Cardiac muscle cell (in vitro differentiated cells and primary cell): Measurements from ENCODE around the gene CDKN2C. TPM values are rescaled to one million over a fixed set of nuclear protein-coding genes. Genes with fewer than 3 reads are reported as not detected.

Experiments
- DNase-seq, 2 donors: peaks; one replicate each; pipeline versions ENCODE4 v3.0.0 to v3.0.0-alpha.2; 2010 to 2017; ENCODE audit warnings: low read depth in 1 of 2, low spot score in 1 of 2
- H3K27ac ChIP-seq: fragments of 200-600 bp; sonication (generic); 2 replicates; pipeline ENCODE4 v1.5.1; 2016
- H3K27me3 ChIP-seq: fragments of 200-600 bp; sonication (generic); 2 replicates; pipeline ENCODE4 v1.6.0; 2016; ENCODE audit warnings: control low read depth
- H3K36me3 ChIP-seq: fragments of 200-600 bp; sonication (generic); 2 replicates; pipeline ENCODE4 v1.5.1; 2016; ENCODE audit warnings: control low read depth
- H3K4me1 ChIP-seq: fragments of 200-600 bp; sonication (generic); 2 replicates; pipeline ENCODE4 v1.8.1; 2017; ENCODE audit warnings: low read depth, mild to moderate bottlenecking, mixed run types
- H3K4me3 ChIP-seq: fragments of 200-600 bp; sonication (generic); 2 replicates; pipeline ENCODE4 v1.5.1; 2016; ENCODE audit warnings: mild to moderate bottlenecking
- H3K9me3 ChIP-seq: fragments of 200-600 bp; sonication (generic); 2 replicates; pipeline ENCODE4 v1.5.1; 2017; ENCODE audit warnings: low read depth, mild to moderate bottlenecking, control low read depth
- CTCF ChIP-seq: IDR thresholded peaks from 2 replicates; pipeline ENCODE4 v1.5.1; 2012; ENCODE audit warnings: low read depth, mild to moderate bottlenecking, low read length
- polyA plus RNA-seq: library from polyadenylated mRNA; unstranded; fragments of >200 nt; fragmentation: Nextera tagmentation; extraction: Ambion mirVana; gene quantifications from 2 replicates; pipeline ENCODE4 v1.2.1, GENCODE V29; 2016
- total RNA-seq: library from RNA; depleted of rRNA; stranded (reverse); fragments of >200 nt; gene quantifications from 2 replicates; pipeline ENCODE4 v1.2.3, GENCODE V29; 2016

CDKN2C gene
- 0.39 and 5.5 TPM in 2 replicates for total RNA-seq
- polyA plus RNA-seq = 0.54 and 2.5 TPM in 2 replicates

- DNase-seq = peak; percentile 47 to 87
- H3K4me1 ChIP-seq = no peaks in the 10 kb centered on the region
- no peak within 1 kb of the TSS for H3K27ac ChIP-seq
- TF ChIP-seq CTCF = peak; percentile 7
- H3K4me3 ChIP-seq = peak within 1 kb of the TSS; percentile 58
- H3K36me3 ChIP-seq = no peaks in the 10 kb centered on the region
- H3K9me3 ChIP-seq = no peaks in the 10 kb centered on the region
- H3K27me3 ChIP-seq = peaks cover 94% of the 10 kb centered on the region
Measured at GRCh38 chr1:50969611-50970508, at the start of gene CDKN2C. TSS of gene CDKN2C (plus strand) at chr1:50970245. CDS start at chr1:50970369, 124 bp downstream.

- TF ChIP-seq CTCF = no peak
- Histone ChIP-seq H3K27ac (no peak overlapping the region), H3K9me3 (no peaks in the 10 kb centered on the region), H3K36me3 (no peaks in the 10 kb centered on the region), H3K4me3 (no peak overlapping the region), H3K4me1 (no peaks in the 10 kb centered on the region), H3K27me3 (no peaks in the 10 kb centered on the region)
- no peak for DNase-seq
Measured at GRCh38 chr1:50920409-50920808, 49.6 kb upstream of the CDKN2C start.

GRCh38 chr1:50921029-50921428 lies 49.0 kb upstream of the CDKN2C start:
- no peak overlapping the region for H3K4me3 ChIP-seq
- no peak for DNase-seq
- no peaks in the 10 kb centered on the region for H3K36me3 ChIP-seq
- no peaks in the 10 kb centered on the region for H3K4me1 ChIP-seq
- no peak for TF ChIP-seq CTCF
- H3K27me3 ChIP-seq = no peaks in the 10 kb centered on the region
- no peaks in the 10 kb centered on the region for H3K9me3 ChIP-seq
- no peak overlapping the region for H3K27ac ChIP-seq

GRCh38 chr1:50923564-50923963 lies 46.5 kb upstream of the CDKN2C start:
- TF ChIP-seq CTCF = no peak
- no peaks in the 10 kb centered on the region for H3K4me1 ChIP-seq
- DNase-seq = no peak
- no peaks in the 10 kb centered on the region for H3K36me3 ChIP-seq
- no peaks in the 10 kb centered on the region for H3K9me3 ChIP-seq
- H3K27ac ChIP-seq = no peak overlapping the region
- H3K4me3 ChIP-seq = no peak overlapping the region
- H3K27me3 ChIP-seq = no peaks in the 10 kb centered on the region

- Histone ChIP-seq H3K27ac (no peak overlapping the region), H3K4me1 (no peaks in the 10 kb centered on the region), H3K27me3 (no peaks in the 10 kb centered on the region), H3K4me3 (no peak overlapping the region), H3K36me3 (no peaks in the 10 kb centered on the region), H3K9me3 (no peaks in the 10 kb centered on the region)
- DNase-seq = peak; percentile 5 to 64
- TF ChIP-seq CTCF = peak; percentile 54
Measured at GRCh38 chr1:50929376-50929958, 40.6 kb upstream of the CDKN2C start.
